GM12874 (cell line): Measurements from ENCODE around the gene HYAL2.

ENCODE experiments used
- CTCF ChIP-seq: IDR thresholded peaks from 2 replicates; pipeline ENCODE4 v1.5.1; 2011; ENCODE audit warnings: low read depth, mild to moderate bottlenecking, control low read depth, low read length, moderate library complexity; ENCODE audit not compliant: insufficient read depth

The HYAL2 gene

GRCh38 chr3:50359760-50360110 is 37.2 kb upstream of the HYAL2 start:
- TF ChIP-seq CTCF, result no peak

- TF ChIP-seq CTCF, result no peak
Observed at GRCh38 chr3:50358911-50359759, 36.6 kb upstream of the HYAL2 start, which contains the start of gene TMEM115. TMEM115 (minus strand) TSS chr3:50359521; CDS start chr3:50359063, 458 bp downstream.

- no peak for TF ChIP-seq CTCF
Observed at GRCh38 chr3:50358355-50358910, 35.9 kb upstream of the HYAL2 start.

- TF ChIP-seq CTCF, result no peak
Observed at GRCh38 chr3:50357481-50357880, 34.9 kb upstream of the HYAL2 start.

- no peak for TF ChIP-seq CTCF
Observed at GRCh38 chr3:50356553-50356952, 34.0 kb upstream of the HYAL2 start.

- TF ChIP-seq CTCF, result no peak
Observed at GRCh38 chr3:50355829-50356552, 33.4 kb upstream of the HYAL2 start.

- TF ChIP-seq CTCF, result no peak
Observed at GRCh38 chr3:50354850-50355249, 32.3 kb upstream of the HYAL2 start.
